Measurements from ENCODE around the gene SPARC.

DNA sequence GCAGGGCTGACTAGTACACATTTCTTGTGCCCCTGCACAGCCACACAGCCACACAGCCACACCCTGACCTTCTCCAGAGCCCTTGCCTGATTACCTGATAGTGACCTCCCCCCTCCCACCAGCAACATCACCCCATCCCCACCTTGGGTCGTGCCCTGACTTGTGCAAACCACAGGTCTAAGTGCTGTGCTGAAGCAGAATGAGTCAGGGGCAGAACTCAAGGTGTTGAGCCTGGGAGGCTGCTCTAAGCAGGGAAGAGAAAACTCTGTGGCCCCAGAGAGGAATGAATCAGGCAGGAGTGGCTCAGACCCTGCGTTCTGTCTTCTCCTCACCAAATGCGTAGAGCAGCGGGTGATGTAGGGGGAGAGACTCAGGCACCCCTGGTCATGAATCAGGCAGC is 71.3 kb downstream of the SPARC start:
- TF ChIP-seq, protein P1, sequence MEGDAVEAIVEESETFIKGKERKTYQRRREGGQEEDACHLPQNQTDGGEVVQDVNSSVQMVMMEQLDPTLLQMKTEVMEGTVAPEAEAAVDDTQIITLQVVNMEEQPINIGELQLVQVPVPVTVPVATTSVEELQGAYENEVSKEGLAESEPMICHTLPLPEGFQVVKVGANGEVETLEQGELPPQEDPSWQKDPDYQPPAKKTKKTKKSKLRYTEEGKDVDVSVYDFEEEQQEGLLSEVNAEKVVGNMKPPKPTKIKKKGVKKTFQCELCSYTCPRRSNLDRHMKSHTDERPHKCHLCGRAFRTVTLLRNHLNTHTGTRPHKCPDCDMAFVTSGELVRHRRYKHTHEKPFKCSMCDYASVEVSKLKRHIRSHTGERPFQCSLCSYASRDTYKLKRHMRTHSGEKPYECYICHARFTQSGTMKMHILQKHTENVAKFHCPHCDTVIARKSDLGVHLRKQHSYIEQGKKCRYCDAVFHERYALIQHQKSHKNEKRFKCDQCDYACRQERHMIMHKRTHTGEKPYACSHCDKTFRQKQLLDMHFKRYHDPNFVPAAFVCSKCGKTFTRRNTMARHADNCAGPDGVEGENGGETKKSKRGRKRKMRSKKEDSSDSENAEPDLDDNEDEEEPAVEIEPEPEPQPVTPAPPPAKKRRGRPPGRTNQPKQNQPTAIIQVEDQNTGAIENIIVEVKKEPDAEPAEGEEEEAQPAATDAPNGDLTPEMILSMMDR (IDR thresholded peaks at IDR 0.05), result no peak
- no peak for TF ChIP-seq POLR2AphosphoS5 (IDR thresholded peaks at IDR 0.05)
